GM21526 (cell line): Measurements from ENCODE around the gene HEATR1.

ENCODE experiments used
- ATAC-seq: cut with Tn5 transposase; IDR thresholded peaks from one replicate; pipeline ENCODE4 v1.9.1; 2021; ENCODE audit warnings: moderate library complexity; ENCODE audit not compliant: unreplicated experiment, low FRiP score

Gene HEATR1

DNA sequence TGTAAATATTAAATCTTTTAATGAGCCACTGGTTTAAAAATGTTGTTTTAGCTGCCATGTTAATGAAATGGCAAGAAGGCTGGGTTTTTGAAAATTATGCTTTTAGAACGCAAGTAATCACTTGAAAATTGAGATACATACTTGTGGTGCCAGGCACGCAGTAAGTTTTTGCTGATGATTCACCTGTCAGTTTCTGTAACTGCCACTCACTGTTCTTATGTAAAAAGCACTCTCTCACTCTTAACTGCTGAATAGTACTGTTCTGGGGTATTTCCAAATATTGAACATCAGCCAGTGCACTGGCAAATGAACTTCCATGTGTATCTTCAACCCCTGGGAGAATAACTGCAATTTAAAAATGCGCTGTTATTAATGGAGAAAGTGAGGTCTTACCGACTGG, 62.6 kb downstream of the HEATR1 start:
- ATAC-seq = no peak

DNA sequence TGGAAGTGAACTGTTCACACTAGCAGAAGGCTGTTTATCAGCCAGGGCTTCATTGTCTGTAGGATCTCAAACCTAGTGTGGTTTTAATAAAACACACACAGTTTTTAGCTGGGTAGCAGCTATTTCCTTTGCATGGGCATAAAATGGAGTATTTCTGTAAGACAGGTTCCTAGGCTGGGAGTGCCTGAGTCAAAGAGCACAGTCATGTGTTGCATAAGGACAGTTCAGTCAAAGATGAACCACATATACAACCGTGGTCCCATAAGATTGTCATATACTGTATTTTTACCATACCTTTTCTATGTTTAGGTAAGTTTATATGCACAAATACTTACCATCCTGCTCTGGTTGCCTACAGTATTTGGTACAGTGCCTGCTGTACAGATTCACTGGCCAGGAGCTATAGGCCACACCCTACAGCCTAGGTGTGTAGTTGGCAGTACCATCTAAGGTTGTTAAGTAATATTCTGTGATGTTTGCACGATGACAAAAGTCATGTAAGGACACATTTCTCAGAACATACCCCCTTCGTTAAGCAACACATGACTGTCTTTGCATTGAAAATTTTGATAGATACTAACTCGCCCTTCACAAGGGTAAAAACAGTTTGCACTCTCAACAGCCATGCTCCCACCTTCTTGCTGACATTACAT, 63.4 kb downstream of the HEATR1 start:
- no peak for ATAC-seq

DNA sequence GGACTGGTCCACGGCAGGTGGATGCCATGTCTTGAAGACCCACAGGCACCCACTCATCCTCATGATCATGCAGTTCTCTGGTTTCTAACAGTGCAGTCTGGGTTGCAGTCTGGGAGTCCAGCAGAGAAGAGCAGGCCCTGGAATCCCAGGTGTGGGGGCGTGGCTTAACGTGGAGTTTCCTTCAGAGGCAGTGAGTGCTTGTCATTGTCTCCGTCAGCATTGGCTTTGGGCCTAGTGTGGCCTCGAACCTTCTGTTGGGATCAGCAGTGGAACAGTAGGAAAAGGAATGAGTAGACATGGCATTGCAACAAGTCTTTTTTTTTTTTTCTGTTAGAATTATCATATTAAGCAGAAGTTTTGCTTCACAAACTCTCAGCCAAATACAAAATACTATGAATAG, 67.8 kb downstream of the HEATR1 start:
- ATAC-seq = no peak

DNA sequence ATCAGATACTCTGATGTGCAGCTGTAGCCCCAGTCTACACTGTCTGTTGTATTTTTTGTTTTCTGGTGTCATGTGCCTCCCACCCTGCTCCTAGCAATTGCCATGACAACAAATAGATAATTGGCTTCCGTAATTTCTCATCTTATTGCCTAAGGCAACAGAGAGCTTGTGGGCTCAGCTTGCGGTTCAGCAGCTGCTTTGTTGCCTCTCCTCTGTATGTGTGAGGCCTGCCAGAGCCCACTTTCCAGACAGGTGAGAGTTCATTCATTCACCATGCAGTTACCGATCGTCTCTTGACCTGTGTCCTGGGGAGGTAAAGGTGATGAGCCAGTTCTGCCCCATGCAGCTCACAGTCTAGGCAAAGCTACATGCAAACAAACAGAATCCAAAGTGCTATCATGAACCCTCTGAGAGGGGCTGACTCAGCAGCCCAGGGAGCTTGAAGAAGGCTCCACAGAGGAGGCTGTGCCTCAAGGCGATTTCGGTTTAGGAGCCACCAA, 68.6 kb downstream of the HEATR1 start:
- no peak for ATAC-seq

DNA sequence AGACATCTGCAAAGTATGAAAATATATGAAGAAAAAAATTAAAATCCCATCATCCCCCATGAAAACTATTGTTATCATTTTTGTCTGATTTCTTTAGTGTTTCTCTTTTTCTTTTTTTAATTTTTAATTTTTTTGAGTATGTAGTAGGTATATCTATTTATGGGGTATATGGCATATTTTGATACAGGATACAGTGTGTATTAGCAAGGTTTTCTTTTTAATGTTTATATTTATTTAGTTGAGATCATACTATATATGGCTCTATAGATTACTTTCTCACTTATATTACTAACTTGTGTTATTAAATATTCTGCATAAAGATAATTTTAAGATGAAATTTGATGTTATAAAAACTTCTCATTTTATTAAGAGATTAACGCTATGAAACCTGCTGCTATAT, 69.1 kb downstream of the HEATR1 start:
- no peak for ATAC-seq

DNA sequence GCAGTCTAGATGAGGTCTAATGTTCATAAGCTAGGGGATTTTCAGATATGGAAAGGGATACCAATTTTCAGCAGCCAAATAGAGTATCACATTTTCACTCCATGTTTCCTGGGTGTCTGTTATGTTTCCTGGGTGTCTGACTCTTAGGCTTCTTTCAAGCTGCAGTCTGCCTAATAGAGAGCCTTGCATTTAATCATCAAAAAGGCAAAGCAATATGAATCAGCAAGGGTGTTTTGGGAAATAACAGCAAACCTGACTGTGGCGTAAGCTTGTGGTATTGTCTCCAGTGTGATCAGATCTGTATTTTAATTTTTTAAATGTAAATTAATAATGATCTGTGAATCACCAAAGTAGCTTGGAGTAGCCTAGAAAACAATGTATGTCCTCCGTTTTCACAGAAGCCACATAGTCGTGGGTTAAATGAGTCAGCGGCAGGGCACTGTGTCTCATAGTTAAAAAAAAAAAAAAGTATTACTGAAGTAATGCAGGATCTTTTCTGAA, 70.1 kb downstream of the HEATR1 start:
- no peak for ATAC-seq

DNA sequence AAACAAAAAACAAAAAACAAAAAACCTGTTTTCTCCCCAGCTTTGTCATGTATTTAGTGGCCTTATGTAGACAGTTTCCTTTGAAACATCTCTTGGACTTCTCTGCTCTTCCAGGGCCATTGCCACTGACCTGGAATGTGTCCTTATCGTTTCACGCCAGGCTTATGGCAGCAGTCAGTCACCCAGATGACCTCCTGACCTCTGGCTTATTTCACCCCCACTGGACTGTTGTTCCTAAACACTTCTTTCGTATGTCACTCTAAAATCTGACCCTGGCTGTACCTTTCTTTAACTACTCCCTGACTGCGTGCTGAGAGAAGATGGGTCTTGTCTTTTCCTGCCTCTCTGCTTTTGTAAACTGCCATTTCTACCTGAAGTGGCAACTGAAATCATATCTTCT, 71.5 kb downstream of the HEATR1 start:
- ATAC-seq = no peak

DNA sequence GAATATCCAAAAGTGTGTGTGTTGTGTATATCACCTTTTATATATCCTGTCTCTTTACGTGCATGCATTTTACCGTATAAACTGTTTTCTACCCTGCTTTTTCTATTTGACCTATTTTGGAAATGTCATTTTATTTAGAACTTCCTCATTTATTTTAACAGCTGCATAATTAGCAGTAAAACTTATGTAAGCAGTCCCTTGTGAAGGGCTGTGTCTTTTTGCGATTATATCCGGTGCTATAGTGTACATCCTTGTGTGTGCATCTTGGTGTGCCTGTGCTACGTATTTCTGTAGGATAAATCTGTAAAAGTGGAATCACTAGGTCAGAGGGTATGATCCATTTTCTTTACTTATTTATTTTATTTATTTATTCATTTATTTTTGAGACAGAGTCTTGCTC, 73.4 kb downstream of the HEATR1 start:
- no peak for ATAC-seq

DNA sequence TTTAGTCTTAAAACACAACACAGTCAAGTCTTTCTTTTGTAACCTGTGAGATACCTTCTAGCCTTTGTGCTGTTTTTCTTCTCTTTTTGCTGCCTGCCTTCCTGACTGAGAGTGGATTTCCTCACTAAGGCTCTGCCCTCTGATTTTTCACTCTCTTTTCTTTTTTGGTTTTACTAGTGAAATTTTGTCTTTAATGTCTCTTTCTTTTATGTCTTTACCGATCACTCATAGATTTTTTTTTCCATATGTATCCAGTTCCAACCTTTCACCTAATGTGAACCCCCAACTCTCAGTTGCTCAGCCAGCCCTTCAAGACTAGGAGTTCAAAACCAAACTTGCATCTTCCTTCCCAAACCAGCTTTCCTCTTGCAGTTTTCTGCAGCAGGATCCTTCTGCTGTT, 74.0 kb downstream of the HEATR1 start:
- ATAC-seq = no peak

DNA sequence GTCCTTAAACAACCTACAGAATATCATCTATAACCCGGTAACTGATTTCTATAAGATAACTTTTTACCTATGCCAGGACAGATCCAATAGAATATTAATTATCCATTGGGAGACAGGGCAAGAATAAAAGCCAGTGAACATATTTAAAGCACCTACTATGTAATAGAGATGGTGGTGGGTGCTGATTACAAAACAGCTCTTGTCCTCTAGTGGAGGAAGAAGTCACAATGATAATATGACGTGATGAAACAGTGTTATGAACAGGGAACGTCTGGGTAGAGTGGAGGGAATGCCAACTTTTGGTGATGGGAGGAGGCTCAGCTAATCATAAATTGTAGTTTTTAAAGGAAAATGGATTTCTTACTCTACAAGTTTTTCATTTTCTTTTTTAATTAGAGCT, 78.2 kb downstream of the HEATR1 start:
- ATAC-seq = no peak

DNA sequence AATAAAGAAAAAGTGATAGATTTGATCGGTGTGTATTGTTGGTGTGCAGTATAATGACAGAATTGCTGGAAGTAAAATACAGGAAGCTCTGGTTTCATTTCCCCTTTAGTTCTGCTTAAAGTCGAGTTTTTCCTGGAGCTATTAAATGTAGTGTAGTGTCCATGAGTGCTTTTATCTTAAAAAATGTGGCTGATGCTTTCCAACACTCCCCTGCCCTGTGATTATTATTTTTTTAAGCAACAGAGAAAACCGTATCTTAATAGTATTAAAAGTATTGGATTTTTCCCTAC, 79.5 kb downstream of the HEATR1 start:
- ATAC-seq = peak; percentile 16

DNA sequence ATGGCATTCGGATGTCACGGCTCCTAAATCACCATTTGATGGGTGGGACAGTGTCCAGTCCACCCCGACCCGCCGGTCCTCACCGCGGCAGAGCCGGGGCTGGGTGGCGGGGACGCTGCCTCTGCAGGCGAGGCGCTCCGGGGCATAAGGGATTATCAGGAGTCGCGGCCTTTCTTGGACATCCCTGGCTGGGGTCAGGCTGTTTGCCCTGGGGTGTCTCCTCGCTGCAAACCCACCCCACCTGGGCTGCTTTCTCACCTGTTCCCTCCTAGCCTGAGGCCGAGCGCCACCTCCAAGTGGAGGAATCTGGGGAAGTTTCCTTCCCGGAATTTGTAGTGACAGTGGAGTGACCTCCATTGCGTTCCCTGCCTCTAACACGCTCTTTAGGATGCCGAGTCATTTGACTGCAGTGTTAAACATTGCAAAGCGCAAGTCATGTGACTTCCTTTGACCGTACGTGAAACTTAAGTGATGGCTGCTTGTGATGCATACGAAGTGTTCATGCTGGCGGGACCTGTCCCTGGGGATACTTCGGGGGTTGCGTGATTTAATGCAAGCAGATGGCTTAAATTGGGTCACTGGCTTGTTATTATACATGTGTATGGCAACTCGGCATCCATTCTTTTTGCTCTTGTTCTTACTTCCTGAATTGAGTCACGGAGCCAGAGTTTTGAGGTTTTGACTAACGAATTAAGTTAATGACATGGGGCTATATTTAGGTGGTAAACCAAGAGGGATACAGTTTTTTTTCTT, 80.0 kb downstream of the HEATR1 start:
- ATAC-seq = peak; percentile 92

DNA sequence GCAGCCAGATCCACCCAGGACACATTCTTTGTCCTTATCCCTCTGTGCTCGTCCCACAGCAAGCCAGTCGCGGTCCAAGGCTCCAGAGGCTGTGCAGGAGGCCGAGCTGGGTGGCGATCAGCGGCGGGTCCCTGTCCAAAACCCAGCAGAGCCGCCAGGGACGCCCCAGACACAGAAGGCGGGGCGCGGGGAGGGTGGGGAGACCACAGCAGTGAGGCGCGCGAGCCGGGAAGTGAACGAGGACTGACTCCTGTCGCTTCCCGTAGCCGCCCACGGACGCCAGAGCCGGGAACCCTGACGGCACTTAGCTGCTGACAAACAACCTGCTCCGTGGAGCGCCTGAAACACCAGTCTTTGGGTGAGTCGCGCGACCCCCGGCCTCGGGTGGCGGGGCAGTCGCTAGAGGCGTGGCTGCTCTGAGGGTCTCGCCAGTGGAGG, 80.6 kb downstream of the HEATR1 start, which contains the start of gene LGALS8:
TSS of gene LGALS8 (plus strand) at position 279 of the 438 bp plus-strand sequence. CDS start 2,089 bp downstream, outside the sequence.
- ATAC-seq = peak; percentile 39

DNA sequence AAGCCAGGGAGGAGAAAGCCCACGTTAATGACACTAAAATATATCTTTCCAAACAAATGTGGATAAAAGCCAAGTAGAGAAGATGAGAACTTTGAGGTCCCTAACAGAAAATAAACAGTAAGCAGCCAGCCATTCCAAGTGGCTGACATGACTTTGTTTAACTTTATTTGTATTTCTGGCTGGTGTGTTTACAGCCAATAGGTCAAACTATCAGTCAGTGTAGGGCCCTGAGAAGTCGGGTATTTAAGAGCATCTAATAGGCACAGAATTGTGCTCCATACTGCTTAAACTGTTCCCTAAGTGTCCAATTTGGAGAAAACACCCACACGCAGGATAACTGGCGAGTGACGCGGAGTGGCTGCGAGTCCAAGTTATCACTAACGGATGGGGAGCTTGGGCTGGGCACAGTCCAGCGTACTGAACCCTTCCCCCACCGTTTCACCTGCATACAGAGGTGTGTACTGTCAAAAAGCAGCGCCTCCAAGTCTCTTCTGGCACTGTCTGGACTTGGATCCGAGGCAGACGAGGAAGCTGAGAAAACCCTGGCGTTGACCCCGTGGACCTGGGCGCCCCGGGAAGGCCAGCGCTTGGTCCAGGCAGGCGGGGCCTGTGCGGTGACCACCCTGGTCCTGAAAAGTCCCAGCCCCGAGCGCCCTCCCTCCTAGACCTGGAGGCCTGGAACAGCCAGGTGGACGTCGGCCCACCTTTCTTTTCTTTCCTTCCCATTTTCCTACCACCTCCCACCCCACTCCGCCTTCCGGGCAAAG, 81.2 kb downstream of the HEATR1 start:
- ATAC-seq = no peak

DNA sequence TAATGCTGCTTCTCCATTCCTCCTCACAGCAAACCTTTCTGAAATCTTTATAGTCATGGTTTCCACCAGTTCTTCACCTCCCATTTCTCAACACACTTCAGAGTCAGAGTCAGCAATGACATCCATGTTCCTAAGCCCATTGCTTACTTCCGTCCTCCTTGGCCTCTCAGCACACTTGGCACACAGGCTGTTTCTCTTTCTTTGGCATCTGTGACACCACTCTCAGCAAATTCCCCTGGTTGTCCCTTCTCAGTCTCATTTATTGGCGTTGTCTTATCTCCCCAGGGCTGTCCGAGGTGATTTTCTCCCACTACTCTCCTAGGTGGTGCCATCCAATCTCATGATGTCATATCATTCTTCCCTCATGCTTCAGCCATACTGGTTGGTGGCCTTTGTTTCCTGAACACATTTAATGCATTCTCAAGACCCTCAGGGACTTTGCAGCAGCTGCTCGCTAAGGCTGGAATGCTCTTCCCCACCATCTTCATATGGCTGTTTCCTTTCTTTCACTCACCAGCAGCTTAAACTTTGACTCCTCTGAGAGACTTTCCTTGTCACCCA, 83.8 kb downstream of the HEATR1 start:
- no peak for ATAC-seq

DNA sequence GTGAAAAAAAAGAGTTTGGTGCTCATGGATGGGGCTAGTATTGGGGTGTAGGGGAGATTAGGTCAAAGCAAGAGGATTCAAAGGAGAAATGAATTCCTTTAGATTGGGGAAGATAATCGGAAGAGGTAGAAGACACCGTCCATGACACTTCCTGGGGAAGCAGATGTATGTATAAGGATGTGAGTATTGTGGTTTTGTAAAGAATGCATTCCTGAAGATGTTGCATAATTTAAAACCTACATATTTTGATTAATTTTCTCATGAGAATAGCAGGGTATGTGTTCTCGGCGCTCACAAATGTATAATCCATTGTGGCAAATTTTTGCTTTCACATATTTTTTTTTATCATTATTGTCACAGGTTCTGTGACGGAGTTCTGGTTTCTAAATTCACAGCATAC, 86.0 kb downstream of the HEATR1 start:
- no peak for ATAC-seq

DNA sequence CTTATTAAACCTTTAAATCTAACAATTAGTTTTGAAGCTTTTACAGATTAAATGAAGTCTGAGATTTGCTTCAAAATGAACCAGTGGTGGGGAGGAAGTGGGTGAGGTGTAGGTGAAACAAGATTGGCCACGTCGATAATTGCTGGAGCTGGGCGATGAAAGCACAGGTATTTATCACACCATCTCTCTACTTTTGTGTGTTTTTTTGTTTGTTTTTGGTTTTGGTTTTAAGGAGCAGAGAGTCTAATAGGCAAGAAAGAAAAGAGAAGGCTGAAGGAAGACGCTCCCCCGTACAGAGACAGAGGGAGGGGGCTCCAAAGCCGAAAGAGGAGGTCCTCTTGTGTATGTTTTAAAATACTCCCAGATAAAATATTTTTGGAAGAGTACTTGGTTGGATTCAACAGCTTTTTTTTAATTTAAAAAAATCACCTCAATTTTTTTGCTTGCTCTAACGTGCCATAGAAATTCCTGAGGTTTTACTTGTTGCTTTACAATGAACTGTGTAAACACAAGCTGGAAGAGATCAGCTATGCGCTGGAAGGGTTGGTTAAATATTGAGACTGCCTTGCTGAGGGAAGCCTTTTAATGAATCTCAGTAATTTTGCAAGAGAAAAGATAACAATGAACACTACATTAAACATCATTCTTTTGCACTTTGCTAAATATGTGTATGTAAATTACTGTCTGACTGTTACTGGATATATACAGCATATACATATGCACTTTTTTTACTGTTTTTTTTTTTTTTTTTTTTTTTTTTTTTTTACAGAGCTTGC, 87.2 kb downstream of the HEATR1 start:
- no peak for ATAC-seq

DNA sequence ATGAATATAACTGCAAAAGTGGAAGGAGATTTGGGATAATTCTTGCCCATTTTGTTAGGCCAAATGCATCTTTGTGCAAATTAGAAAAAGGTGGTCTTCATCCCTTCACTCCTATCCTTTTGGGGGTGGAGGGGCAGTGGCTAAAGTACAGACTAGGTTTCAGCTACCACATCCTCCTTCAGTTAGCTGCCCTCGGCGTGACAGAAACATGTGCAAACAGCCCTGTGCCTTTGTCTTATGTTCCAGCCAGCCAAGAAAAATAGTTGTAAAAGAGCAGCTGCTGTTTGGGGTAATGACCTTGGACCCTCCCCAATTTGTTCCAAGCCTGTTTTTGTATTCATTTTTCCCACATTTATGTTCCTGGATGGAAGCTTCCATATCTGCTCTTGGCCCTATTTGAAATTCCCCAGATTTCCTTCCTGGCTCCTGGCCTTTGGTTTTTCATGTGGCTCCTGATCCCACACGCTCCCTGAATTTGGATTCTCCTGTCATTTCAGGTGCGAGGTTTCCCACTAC, 88.8 kb downstream of the HEATR1 start:
- no peak for ATAC-seq

DNA sequence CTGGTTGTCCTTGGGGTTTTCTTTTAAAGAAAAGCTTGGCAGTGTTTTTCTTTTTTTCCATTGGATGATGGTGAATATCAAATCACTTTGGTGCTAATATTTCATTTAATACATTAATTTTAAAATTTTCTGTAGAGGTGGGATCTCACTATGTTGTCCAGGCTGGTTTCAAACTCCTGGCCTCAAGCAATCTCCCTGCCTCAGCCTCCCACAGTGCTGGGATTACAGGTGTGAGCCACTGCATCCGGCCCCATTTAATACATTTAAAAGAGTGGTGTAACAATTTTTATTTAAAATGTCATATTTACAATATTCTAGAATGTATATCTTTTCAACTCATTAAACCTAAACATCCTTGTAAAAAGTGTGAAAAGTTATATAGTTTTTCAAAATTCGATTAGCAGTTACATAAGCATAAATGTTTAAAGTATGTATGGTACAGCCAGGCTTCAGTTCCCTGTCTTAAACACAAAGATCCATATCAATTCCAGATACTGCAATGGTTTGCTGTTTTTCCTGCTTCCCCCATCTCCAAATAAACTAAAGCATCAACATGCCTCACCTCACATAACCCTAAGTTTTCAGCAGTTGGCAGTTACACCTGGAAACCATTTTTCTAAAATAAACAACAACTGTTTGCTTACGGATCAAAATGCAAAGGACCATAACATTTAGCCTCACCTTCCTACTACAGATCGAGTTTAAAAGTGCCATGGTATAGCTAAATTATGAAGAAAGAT, 89.4 kb downstream of the HEATR1 start:
- ATAC-seq = no peak
